Mesothelial cell of epicardium (in vitro differentiated cells): Measurements from ENCODE around the gene CHIC2. TPM values are rescaled to one million over a fixed set of nuclear protein-coding genes. Genes with fewer than 3 reads are reported as not detected.

Experiments
- DNase-seq, 2 experiments: peaks; one replicate each; pipeline ENCODE4 v3.0.0; 2021; ENCODE audit warnings: low spot score in 2 of 2; ENCODE audit not compliant: unreplicated experiment in 2 of 2
- H3K27ac Mint-ChIP-seq: 2 replicates; pipeline ENCODE4 v1.8.0; 2021; ENCODE audit warnings: mixed read lengths
- H3K27me3 Mint-ChIP-seq: 2 replicates; pipeline ENCODE4 v1.8.0; 2021; ENCODE audit warnings: low read depth, mixed read lengths
- H3K36me3 Mint-ChIP-seq: 2 replicates; pipeline ENCODE4 v1.8.0; 2021; ENCODE audit warnings: mixed read lengths
- H3K4me1 Mint-ChIP-seq: 2 replicates; pipeline ENCODE4 v1.8.0; 2021; ENCODE audit warnings: mixed read lengths
- H3K4me3 Mint-ChIP-seq: 2 replicates; pipeline ENCODE4 v1.8.0; 2021; ENCODE audit warnings: mild to moderate bottlenecking, moderate library complexity, mixed read lengths
- H3K9me3 Mint-ChIP-seq: 2 replicates; pipeline ENCODE4 v1.8.0; 2021; ENCODE audit warnings: mixed read lengths
- total RNA-seq: library from RNA; stranded (reverse); gene quantifications from 3 replicates; pipeline ENCODE4 v1.2.1, GENCODE V29; 2021
- TF ChIP-seq, protein P1 (sequence below): fragments of 200-600 bp; sonication (generic); IDR thresholded peaks from one replicate; pipeline ENCODE4 v1.5.0; 2021; ENCODE audit warnings: antibody characterized with exemption; ENCODE audit not compliant: unreplicated experiment

The CHIC2 gene
- total RNA-seq, 1 donor from 2014 or later, result 21.8 TPM

DNA sequence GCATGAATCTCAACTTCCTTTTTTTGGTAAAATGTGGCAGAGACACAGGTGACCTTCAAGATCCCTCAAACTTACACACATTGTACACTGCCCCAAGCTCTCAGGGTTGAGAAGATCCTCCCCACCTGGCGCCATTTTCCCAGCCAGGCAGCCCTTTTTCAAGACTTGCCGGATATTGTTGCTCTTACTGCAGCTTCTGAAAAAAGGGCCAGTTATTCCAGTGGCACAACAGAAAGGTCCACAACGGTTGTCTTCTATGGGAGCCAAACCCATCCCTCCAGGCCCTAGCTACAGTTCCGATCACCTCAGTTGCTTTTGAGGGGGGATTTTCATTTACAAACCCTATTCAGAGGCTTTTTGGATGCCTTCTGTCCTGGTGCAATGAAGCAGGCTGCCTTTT, 101.1 kb downstream of the CHIC2 start:
- no peak for DNase-seq
- H3K4me3 Mint-ChIP-seq, result no peak overlapping the region
- no peaks in the 10 kb centered on the region for H3K9me3 Mint-ChIP-seq
- TF ChIP-seq, protein P1, sequence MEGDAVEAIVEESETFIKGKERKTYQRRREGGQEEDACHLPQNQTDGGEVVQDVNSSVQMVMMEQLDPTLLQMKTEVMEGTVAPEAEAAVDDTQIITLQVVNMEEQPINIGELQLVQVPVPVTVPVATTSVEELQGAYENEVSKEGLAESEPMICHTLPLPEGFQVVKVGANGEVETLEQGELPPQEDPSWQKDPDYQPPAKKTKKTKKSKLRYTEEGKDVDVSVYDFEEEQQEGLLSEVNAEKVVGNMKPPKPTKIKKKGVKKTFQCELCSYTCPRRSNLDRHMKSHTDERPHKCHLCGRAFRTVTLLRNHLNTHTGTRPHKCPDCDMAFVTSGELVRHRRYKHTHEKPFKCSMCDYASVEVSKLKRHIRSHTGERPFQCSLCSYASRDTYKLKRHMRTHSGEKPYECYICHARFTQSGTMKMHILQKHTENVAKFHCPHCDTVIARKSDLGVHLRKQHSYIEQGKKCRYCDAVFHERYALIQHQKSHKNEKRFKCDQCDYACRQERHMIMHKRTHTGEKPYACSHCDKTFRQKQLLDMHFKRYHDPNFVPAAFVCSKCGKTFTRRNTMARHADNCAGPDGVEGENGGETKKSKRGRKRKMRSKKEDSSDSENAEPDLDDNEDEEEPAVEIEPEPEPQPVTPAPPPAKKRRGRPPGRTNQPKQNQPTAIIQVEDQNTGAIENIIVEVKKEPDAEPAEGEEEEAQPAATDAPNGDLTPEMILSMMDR, result no peak
- peaks cover 13% of the 10 kb centered on the region for H3K27me3 Mint-ChIP-seq
- no peaks in the 10 kb centered on the region for H3K36me3 Mint-ChIP-seq
- H3K4me1 Mint-ChIP-seq, result peaks cover 16% of the 10 kb centered on the region
- H3K27ac Mint-ChIP-seq, result no peak overlapping the region

DNA sequence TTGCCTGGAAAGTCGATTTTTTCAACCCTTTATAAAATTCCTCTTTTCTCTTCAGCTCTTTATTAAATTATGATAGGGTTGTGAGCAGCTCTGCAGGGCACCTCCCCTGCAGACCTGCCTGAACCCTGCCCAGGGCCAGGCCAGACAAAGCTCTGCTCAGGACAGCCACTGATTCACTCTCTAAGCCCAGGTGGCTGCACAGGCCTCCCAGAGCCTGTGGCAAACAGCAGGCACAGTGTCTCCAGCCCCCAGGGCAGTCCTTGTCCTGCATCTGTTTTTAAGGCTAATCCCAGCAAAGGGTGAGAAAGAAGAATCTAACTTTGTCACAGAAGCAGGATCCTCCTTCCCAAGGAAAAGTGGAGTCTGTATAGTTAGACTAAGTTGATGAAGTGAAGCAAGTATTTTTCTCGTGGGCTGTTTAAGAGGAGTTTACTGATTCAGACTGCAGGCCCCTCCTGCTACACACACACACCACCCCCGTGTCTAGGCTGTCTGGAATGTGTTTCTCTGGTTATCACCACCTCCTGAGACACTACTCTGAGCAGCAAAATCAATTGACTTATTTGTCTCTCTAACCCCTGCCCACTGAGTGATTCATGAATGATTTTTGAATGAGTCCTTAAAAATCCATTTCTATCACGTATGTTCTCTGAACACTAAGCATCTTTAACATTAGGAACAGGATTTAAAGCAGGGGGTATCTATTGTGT, 101.7 kb downstream of the CHIC2 start:
- TF ChIP-seq, protein P1, result no peak
- Mint-ChIP-seq H3K36me3 (no peaks in the 10 kb centered on the region), H3K27me3 (peaks cover 13% of the 10 kb centered on the region), H3K9me3 (no peaks in the 10 kb centered on the region), H3K27ac (peak overlapping the region; percentile 35), H3K4me3 (no peak overlapping the region), H3K4me1 (peaks cover 16% of the 10 kb centered on the region)
- DNase-seq, result no peak

DNA sequence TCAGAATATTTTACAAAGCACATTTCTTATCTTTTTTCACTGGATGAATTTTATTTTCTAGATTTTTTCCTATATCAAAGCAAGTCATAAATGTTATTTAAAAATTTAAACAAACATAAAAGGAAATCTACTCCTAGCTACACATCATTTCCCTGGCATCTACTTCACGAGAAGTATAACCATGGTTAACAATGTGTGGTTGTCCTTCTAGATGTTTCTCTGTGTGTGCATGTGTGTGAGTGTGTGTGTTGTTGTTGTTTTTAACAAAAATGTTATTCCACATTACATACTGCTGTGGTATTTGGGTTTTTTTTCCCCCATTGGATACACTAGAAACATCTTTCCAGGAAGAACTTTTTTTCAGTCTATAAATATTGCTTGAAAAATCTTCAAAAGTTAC, 103.1 kb downstream of the CHIC2 start:
- Mint-ChIP-seq H3K27me3 (peaks cover 13% of the 10 kb centered on the region), H3K4me1 (peaks cover 16% of the 10 kb centered on the region), H3K9me3 (no peaks in the 10 kb centered on the region), H3K4me3 (no peak overlapping the region), H3K36me3 (no peaks in the 10 kb centered on the region), H3K27ac (no peak overlapping the region)
- no peak for DNase-seq
- TF ChIP-seq, protein P1, result no peak

DNA sequence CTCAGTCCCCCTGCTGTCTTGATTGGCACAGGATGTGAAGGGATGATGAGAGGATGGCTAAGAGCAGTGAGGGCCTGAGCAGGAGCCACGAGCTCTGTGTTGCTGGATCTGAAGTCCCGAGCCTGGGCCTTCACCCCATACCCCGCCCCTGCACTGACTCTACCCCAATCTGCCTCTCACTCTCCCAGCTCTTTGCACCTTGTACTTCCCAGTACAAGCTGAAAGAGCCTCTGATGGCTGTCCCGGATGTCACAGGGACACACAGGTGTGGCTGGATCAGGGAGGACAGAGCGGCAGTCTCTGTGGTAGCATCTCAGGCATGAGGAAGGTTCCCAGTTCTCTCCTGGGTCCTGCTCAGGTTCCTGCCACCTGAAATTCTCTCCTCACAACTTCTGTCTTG, 103.6 kb downstream of the CHIC2 start:
- H3K4me1 Mint-ChIP-seq, result peaks cover 16% of the 10 kb centered on the region
- no peak for DNase-seq
- TF ChIP-seq, protein P1, result no peak
- H3K4me3 Mint-ChIP-seq, result no peak overlapping the region
- no peaks in the 10 kb centered on the region for H3K36me3 Mint-ChIP-seq
- no peak overlapping the region for H3K27ac Mint-ChIP-seq
- H3K9me3 Mint-ChIP-seq, result no peaks in the 10 kb centered on the region
- peaks cover 8% of the 10 kb centered on the region for H3K27me3 Mint-ChIP-seq

Other genes with a start within 250 kb of the CHIC2 start
- not detected in 3 replicates for gene GSX2, start 35.6 kb upstream of the CHIC2 start, total RNA-seq
- gene PDGFRA, start 164.7 kb upstream of the CHIC2 start, total RNA-seq, result 94.4 to 105 TPM (median 100 TPM) in 3 replicates